ENCODE data around the gene MARVELD2. TPM values are rescaled to one million over a fixed set of nuclear protein-coding genes. Genes with fewer than 3 reads are reported as not detected.
A peak's percentile ranks its signal among the peaks of the same experiment; 100 is the strongest.
"Not testable (repeated sequence)": the region's sequence is repeated elsewhere in the genome, so short reads cannot be mapped to it uniquely, and the experiment has no call there.

The MARVELD2 gene
- total and polyA plus RNA-seq, 2 donors from 2014 or later = 8.5 to 41.2 TPM

DNA sequence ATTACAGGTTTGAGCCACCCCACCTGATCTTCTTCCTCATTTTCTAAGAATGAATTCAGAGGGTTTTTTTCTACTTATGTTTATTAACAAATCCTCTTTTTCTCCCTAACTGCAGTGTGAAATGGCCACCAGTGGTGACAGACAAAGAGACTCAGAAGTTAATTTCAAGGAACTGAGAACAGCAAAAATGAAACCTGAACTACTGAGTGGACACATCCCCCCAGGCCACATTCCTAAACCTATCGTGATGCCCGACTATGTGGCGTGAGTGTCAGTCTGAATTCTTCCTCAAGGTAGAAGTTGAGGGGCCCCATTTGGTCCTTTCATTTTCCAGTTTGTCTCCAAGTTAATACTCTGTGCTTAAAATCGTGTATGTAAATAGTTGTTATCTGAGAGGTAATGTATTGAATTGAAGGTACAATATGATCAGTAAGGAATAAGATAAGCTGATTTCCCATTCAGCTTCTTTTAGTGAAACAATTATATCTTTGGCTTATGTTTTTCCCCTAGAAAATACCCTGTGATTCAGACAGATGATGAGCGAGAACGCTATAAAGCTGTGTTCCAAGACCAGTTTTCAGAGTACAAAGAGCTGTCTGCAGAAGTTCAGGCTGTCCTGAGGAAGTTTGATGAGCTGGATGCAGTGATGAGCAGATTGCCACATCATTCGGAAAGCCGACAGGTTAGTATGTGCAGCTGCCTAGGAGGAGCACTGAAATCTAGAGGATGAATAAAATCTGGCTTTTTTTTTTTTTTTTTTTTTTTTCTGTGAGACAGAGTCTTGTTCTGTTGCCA is 17.7 kb downstream of the MARVELD2 start:
- H3K36me3 ChIP-seq (ENCODE audit: control insufficient read depth in 2 of 3, insufficient read depth in 3 of 3, low read length in 3 of 3) = peaks cover 0 to 13% (median 0%) of the 10 kb centered on the region in 3 donors
- intact Hi-C loops (cut with DNase I) = no loop called here

DNA sequence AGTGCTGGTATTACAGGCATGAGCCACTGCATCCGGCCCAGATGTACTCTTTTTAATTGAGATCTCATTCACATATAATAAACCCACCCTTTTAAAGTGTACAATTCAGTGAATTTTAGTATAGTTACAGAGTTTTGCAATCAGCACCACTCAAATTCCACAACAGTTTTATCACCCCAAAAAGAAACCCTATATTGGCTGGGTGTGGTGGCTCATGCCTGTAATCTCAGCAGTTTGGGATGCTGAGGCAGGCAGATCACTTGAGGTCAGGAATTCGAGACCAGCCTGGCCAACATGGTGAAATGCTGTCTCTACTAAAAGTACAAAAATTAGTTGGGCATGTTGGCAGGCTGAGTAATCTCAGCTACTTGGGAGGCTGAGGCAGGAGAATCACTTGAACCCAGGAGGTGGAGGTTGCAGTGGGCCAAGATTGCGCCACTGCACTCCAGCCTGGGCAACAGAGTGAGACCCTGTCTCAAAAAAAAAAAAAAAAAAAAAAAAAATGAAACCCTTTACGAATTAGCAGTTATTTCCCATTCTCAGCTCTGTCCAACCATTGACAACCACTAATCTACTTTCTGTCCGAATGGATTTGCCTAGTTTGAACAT is 20.5 kb downstream of the MARVELD2 start:
- H3K4me3 ChIP-seq (ENCODE audit: low read length in 3 of 3); intact Hi-C loops (cut with DNase I); H3K27ac ChIP-seq (ENCODE audit: low read depth in 2 of 2, low read length in 2 of 2); FAIRE-seq; H3K4me1 ChIP-seq (ENCODE audit: control insufficient read depth in 2 of 3, insufficient read depth in 2 of 3, low read depth in 1 of 3, low read length in 3 of 3); H3K9me3 ChIP-seq (ENCODE audit: control insufficient read depth in 2 of 3, insufficient read depth in 1 of 3, low read length in 3 of 3); DNase-seq; H3K27me3 ChIP-seq (ENCODE audit: control insufficient read depth, insufficient read depth, low read length); H3K9ac ChIP-seq (ENCODE audit: low read length in 3 of 3): not testable (repeated sequence)
- H3K36me3 ChIP-seq (ENCODE audit: control insufficient read depth in 2 of 3, insufficient read depth in 3 of 3, low read length in 3 of 3) = peaks cover 0 to 13% (median 0%) of the 10 kb centered on the region in 3 donors

More for the DNA sequence above, 17.7 kb downstream of the MARVELD2 start:
- TF ChIP-seq CTCF (IDR thresholded peaks at IDR 0.05; ENCODE audit: borderline replicate concordance, extremely low read depth, insufficient read depth) = no peak
- FAIRE-seq (no peak), DNase-seq (no peak)
- no peaks in the 10 kb centered on the region for H3K9me3 ChIP-seq (ENCODE audit: control insufficient read depth in 2 of 3, insufficient read depth in 1 of 3, low read length in 3 of 3)
- no peak overlapping the region for H3K27ac ChIP-seq (ENCODE audit: low read depth in 2 of 2, low read length in 2 of 2)
- H3K4me3 ChIP-seq (ENCODE audit: low read length in 3 of 3) = no peak overlapping the region
- H3K4me1 ChIP-seq (ENCODE audit: control insufficient read depth in 2 of 3, insufficient read depth in 2 of 3, low read depth in 1 of 3, low read length in 3 of 3) = peaks cover 0 to 3% (median 0%) of the 10 kb centered on the region in 3 donors
- H3K27me3 ChIP-seq (ENCODE audit: control insufficient read depth, insufficient read depth, low read length) = no peaks in the 10 kb centered on the region
- H3K9ac ChIP-seq (ENCODE audit: low read length in 3 of 3) = no peak overlapping the region

DNA sequence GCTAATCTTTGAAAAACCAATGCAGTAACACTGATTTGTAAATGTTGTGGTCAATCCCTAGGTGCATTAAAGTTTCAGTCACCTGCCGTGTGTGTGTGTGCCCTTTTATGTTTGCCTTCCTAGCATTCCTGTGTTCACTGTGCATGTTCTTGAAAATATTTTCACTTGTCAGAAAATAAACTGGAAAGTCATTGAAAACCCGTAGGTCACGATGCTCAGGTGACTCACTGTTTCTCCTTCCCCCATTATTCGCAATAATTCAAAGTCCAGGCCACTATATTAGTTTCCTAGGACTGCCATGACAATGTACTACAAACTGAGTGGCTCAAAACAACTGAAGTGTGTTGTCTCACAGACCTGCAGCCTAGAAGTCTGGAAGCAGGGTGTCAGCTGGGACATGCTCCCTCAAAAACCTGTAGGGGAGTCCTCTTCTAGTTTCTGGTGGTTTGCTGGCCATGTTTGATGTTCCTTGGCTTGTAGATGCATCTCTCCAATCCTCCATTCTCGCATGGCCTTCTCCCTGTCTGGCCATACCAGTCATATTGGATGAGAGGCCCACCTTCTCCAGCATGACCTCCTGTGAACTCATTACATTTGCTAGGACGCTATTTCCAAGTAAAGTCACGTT is 29.3 kb downstream of the MARVELD2 start:
- intact Hi-C loops (cut with DNase I) = no loop called here
- Histone ChIP-seq H3K9ac (ENCODE audit: low read length in 3 of 3) (no peak overlapping the region), H3K9me3 (ENCODE audit: control insufficient read depth in 2 of 3, insufficient read depth in 1 of 3, low read length in 3 of 3) (no peaks in the 10 kb centered on the region), H3K36me3 (ENCODE audit: control insufficient read depth in 2 of 3, insufficient read depth in 3 of 3, low read length in 3 of 3) (no peaks in the 10 kb centered on the region), H3K4me1 (ENCODE audit: control insufficient read depth in 2 of 3, insufficient read depth in 2 of 3, low read depth in 1 of 3, low read length in 3 of 3) (no peaks in the 10 kb centered on the region), H3K27me3 (ENCODE audit: control insufficient read depth, insufficient read depth, low read length) (no peaks in the 10 kb centered on the region), H3K27ac (ENCODE audit: low read depth in 2 of 2, low read length in 2 of 2) (peak overlapping the region; percentile 71 to 81), H3K4me3 (ENCODE audit: low read length in 3 of 3) (no peak overlapping the region)
- no peak for TF ChIP-seq CTCF (IDR thresholded peaks at IDR 0.05; ENCODE audit: borderline replicate concordance, extremely low read depth, insufficient read depth)
- peak; percentile 49 for FAIRE-seq
- peak in 1 of 5 donors; percentile 39 for DNase-seq

DNA sequence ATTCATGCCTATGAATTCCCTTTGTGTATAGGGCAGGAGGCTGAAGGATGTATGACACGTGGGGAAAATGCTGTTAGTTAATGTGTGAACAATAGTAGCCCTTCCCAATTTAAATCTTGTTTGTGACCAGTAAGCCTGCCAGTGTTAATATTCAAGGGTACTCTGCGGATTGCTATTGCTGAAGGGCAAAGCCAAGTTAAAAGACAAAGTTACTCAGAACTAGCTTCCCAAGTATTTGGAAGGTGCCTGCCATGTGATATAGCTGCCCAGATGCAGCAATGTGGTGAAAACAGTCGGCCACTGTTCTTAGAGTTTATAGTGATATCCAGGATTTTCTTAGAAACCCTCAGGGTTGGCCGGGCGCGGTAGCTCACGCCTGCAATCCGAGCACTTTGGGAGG is 34.6 kb downstream of the MARVELD2 start:
- Histone ChIP-seq H3K27me3 (ENCODE audit: control insufficient read depth, insufficient read depth, low read length) (no peaks in the 10 kb centered on the region), H3K27ac (ENCODE audit: low read depth in 2 of 2, low read length in 2 of 2) (peak overlapping the region; percentile 3 to 66), H3K4me1 (ENCODE audit: control insufficient read depth in 2 of 3, insufficient read depth in 2 of 3, low read depth in 1 of 3, low read length in 3 of 3) (peaks cover 0 to under 1% (median 0%) of the 10 kb centered on the region in 3 donors), H3K36me3 (ENCODE audit: control insufficient read depth in 2 of 3, insufficient read depth in 3 of 3, low read length in 3 of 3) (no peaks in the 10 kb centered on the region), H3K9me3 (ENCODE audit: control insufficient read depth in 2 of 3, insufficient read depth in 1 of 3, low read length in 3 of 3) (no peaks in the 10 kb centered on the region), H3K9ac (ENCODE audit: low read length in 3 of 3) (peak overlapping the region in 1 of 3 donors; percentile 41), H3K4me3 (ENCODE audit: low read length in 3 of 3) (no peak overlapping the region)
- peak in 1 of 5 donors; percentile 9 for DNase-seq
- intact Hi-C loops (cut with DNase I) = no loop called here
- no peak for TF ChIP-seq CTCF (IDR thresholded peaks at IDR 0.05; ENCODE audit: borderline replicate concordance, extremely low read depth, insufficient read depth)
- no peak for FAIRE-seq

Data from kidney (tissue), 14 donors.